Stomach (tissue), 9 donors: Measurements from ENCODE around the gene TRIM66. TPM values are rescaled to one million over a fixed set of nuclear protein-coding genes. Genes with fewer than 3 reads are reported as not detected.

ENCODE experiments used
- DNase-seq, 2 donors: peaks; one replicate each; pipeline versions ENCODE4 v3.0.0 to v3.0.0-alpha.2; 2013 to 2019
- H3K27ac ChIP-seq, 5 donors: fragments of 200-600 bp in 4 of 5; sonication (generic) in 4 of 5; one replicate each; pipeline ENCODE4 v1.5.1; 2013 to 2019; ENCODE audit warnings: mild to moderate bottlenecking in 1 of 5, moderate library complexity in 1 of 5
- H3K27me3 ChIP-seq, 3 donors: fragments of 200-600 bp; sonication (generic); one replicate each; pipeline ENCODE4 v1.5.1; 2017 to 2019; ENCODE audit warnings: mixed run types in 1 of 3
- H3K36me3 ChIP-seq, 4 donors: fragments of 200-600 bp; sonication (generic); 1 replicate in 3 of 4; 2 replicates in 1 of 4; pipeline ENCODE4 v1.5.1; 2016 to 2019
- H3K4me1 ChIP-seq, 4 donors: fragments of 200-600 bp; sonication (generic); one replicate each; pipeline ENCODE4 v1.5.1; 2016 to 2019
- H3K4me3 ChIP-seq, 4 donors: fragments of 200-600 bp; sonication (generic) in 3 of 4; one replicate each; pipeline ENCODE4 v1.5.1; 2016 to 2019; ENCODE audit warnings: mild to moderate bottlenecking in 1 of 4
- H3K9me3 ChIP-seq, 4 donors: fragments of 200-600 bp; sonication (generic); one replicate each; pipeline ENCODE4 v1.5.1; 2016 to 2019
- CTCF ChIP-seq, 7 experiments: fragments of 450-650 bp in 4 of 7; fragments of 200-600 bp in 3 of 7; sonication (generic) in 3 of 7; IDR thresholded peaks; one replicate each; pipeline ENCODE4 v1.5.1; 2016 to 2019; ENCODE audit warnings: antibody characterized with exemption in 7 of 7, control low read depth in 2 of 7, mild to moderate bottlenecking in 1 of 7
- EP300 ChIP-seq: sonication (generic); formaldehyde crosslinking; IDR thresholded peaks from one replicate; pipeline ENCODE4 v1.6.1; 2017; ENCODE audit warnings: antibody characterized with exemption
- POLR2A ChIP-seq, 4 donors: fragments of 450-650 bp; IDR thresholded peaks; one replicate each; pipeline ENCODE4 v1.6.1; 2016; ENCODE audit warnings: antibody characterized with exemption in 4 of 4, control low read depth in 2 of 4, mild to moderate bottlenecking in 1 of 4, moderate library complexity in 1 of 4
- POLR2AphosphoS5 ChIP-seq, 3 donors: sonication (generic); formaldehyde crosslinking; IDR thresholded peaks; one replicate each; pipeline ENCODE4 v1.6.1; 2016; ENCODE audit warnings: antibody characterized with exemption in 3 of 3
- WGBS, 5 donors: extraction: QIAGEN DNeasy Blood & Tissue Kit in 3 of 5; methylation state at CpG; one replicate each; pipeline versions ENCODE4 v1.1.5 to v1.1.7; 2013 to 2018; 5-methylcytosine and 5-hydroxymethylcytosine counted together
- intact Hi-C: fragments of 100-400 bp; cut with DNase I; formaldehyde crosslinking; loops from one replicate; pipeline ENCODE4 v1.15.1; 2023; ENCODE audit warnings: low total_unique reads
- polyA plus RNA-seq, 3 donors: library from polyadenylated mRNA; stranded (reverse); fragments of 200-250 nt; gene quantifications; one replicate each; pipeline ENCODE4 v1.2.3, GENCODE V29; 2013
- total RNA-seq, 5 donors: library from RNA; depleted of rRNA; stranded (reverse); fragments of >200 nt; gene quantifications; one replicate each; pipeline versions ENCODE4 v1.1.0 to v1.2.3, GENCODE V29; 2014 to 2016
- donor health status: healthy with polysubstance abuse.
- donor health status: Bipolar disorder and iron deficiency.
- donor health status: healthy.

The TRIM66 gene
- total and polyA plus RNA-seq, 8 donors, result 0.76 to 8.7 (median 3.4) TPM

- intact Hi-C loops, result loop anchor here (10.0 kb wide), 1 partner anchor 85 kb away; no protein-coding TSS in a partner anchor
- no peak for DNase-seq
- H3K9me3 ChIP-seq, result no peaks in the 10 kb centered on the region
- peaks cover 82 to 97% (median 87%) of the 10 kb centered on the region in 4 donors for H3K4me1 ChIP-seq
- H3K4me3 ChIP-seq, result no peak overlapping the region
- 52 to 74% (median 57%) methylated on average over 3 of the region's 3 CpGs for WGBS, 5 donors
- TF ChIP-seq POLR2AphosphoS5 (IDR thresholded peaks at IDR 0.05) (no peak), EP300 (no peak), CTCF (IDR thresholded peaks at IDR 0.05) (no peak), POLR2A (IDR thresholded peaks at IDR 0.05) (no peak)
- peaks cover 19 to 41% (median 31%) of the 10 kb centered on the region in 4 donors for H3K36me3 ChIP-seq
- H3K27ac ChIP-seq, result peak overlapping the region; percentile 81 to 94 (median 89)
- no peaks in the 10 kb centered on the region for H3K27me3 ChIP-seq
Measured at GRCh38 chr11:8719721-8720120, 37.3 kb upstream of the TRIM66 start.

DNA sequence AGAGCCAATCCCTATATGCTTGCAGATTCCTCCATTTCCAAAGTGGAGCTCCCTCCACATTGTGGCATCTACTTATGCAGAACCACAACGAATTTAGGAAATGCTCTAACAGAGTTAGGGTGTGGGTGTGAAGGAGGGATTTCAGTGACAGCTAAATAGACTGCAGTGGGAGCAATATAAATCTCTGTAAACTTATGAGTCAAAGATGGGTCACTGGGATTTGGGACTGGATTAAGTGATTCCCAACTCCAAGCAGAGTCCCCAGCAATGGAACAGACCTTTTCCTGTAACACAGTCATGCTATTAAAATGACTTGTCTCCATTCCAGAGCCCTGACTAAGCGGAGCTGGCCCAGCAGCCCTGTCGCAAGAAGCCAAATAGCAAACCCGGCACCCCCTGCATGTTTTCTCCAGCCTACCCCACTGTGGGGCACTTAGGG is 36.8 kb upstream of the TRIM66 start:
- DNase-seq, result peak in 1 of 2 donors; percentile 79
- TF ChIP-seq POLR2AphosphoS5 (IDR thresholded peaks at IDR 0.05) (peak; percentile 50 to 91 (median 77)), CTCF (IDR thresholded peaks at IDR 0.05) (no peak)
- WGBS, 5 donors, result 22 to 59% (median 53%) methylated on average over 4 of the region's 4 CpGs
- H3K4me1 ChIP-seq, result peaks cover 82 to 99% (median 92%) of the 10 kb centered on the region in 4 donors
- H3K9me3 ChIP-seq, result no peaks in the 10 kb centered on the region
- no peak overlapping the region for H3K4me3 ChIP-seq
- H3K36me3 ChIP-seq, result peaks cover 19 to 41% (median 33%) of the 10 kb centered on the region in 4 donors
- intact Hi-C loops, result loop anchor here (10.0 kb wide), 1 partner anchor 86 kb away; no protein-coding TSS in a partner anchor
- no peaks in the 10 kb centered on the region for H3K27me3 ChIP-seq
- peak overlapping the region; percentile 87 to 94 (median 89) for H3K27ac ChIP-seq

- Histone ChIP-seq H3K9me3 (no peaks in the 10 kb centered on the region), H3K4me3 (no peak overlapping the region), H3K27ac (peak overlapping the region; percentile 87 to 94 (median 89)), H3K27me3 (no peaks in the 10 kb centered on the region), H3K36me3 (peaks cover 20 to 49% (median 41%) of the 10 kb centered on the region in 4 donors), H3K4me1 (peaks cover 80 to 99% (median 88%) of the 10 kb centered on the region in 4 donors)
- peak; percentile 16 to 62 (median 46) for TF ChIP-seq POLR2AphosphoS5 (IDR thresholded peaks at IDR 0.05)
- no peak for TF ChIP-seq EP300
- intact Hi-C loops, result loop anchor here (10.0 kb wide), 1 partner anchor 87 kb away; no protein-coding TSS in a partner anchor
- peak; percentile 70 to 75 for DNase-seq
- 17 to 29% (median 23%) methylated on average over 10 to 11 of the region's 11 CpGs for WGBS, 5 donors
Measured at GRCh38 chr11:8717876-8718753, 35.6 kb upstream of the TRIM66 start.

DNA sequence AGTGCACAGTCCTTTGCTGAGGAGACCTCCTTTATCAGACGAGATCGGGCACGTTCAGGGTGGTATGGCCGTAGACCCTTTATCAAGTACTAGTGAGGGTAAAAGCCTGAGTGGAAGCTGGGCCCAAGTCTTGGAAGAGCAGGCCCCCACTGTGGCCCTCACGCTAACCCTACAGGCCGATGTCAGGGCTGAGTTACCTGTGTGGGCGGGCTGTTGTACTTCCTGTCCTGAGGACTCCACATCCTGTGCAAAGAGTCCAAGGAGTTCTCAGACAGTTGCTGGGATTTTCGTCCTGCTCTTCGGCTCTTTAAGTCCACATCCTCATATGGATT is 35.0 kb upstream of the TRIM66 start:
- Histone ChIP-seq H3K36me3 (peaks cover 26 to 51% (median 47%) of the 10 kb centered on the region in 4 donors), H3K4me3 (no peak overlapping the region), H3K9me3 (no peaks in the 10 kb centered on the region), H3K4me1 (peaks cover 73 to 93% (median 82%) of the 10 kb centered on the region in 4 donors), H3K27ac (peak overlapping the region; percentile 33 to 94 (median 89)), H3K27me3 (no peaks in the 10 kb centered on the region)
- 44 to 63% (median 56%) methylated on average over 8 to 9 of the region's 9 CpGs for WGBS, 5 donors
- TF ChIP-seq CTCF (IDR thresholded peaks at IDR 0.05), result no peak
- no peak for TF ChIP-seq POLR2AphosphoS5 (IDR thresholded peaks at IDR 0.05)
- TF ChIP-seq EP300, result no peak
- TF ChIP-seq POLR2A (IDR thresholded peaks at IDR 0.05), result no peak
- intact Hi-C loops, result loop anchor here (10.0 kb wide), 1 partner anchor 87 kb away; no protein-coding TSS in a partner anchor
- DNase-seq, result no peak
